GM21619 (cell line): Measurements from ENCODE around the gene AAMP.
"Not testable (repeated sequence)": the region's sequence is repeated elsewhere in the genome, so short reads cannot be mapped to it uniquely, and the experiment has no call there.

ENCODE experiments used
- ATAC-seq: cut with Tn5 transposase; IDR thresholded peaks from one replicate; pipeline ENCODE4 v1.9.1; 2021; ENCODE audit not compliant: unreplicated experiment

AAMP gene, protein sequence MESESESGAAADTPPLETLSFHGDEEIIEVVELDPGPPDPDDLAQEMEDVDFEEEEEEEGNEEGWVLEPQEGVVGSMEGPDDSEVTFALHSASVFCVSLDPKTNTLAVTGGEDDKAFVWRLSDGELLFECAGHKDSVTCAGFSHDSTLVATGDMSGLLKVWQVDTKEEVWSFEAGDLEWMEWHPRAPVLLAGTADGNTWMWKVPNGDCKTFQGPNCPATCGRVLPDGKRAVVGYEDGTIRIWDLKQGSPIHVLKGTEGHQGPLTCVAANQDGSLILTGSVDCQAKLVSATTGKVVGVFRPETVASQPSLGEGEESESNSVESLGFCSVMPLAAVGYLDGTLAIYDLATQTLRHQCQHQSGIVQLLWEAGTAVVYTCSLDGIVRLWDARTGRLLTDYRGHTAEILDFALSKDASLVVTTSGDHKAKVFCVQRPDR

DNA sequence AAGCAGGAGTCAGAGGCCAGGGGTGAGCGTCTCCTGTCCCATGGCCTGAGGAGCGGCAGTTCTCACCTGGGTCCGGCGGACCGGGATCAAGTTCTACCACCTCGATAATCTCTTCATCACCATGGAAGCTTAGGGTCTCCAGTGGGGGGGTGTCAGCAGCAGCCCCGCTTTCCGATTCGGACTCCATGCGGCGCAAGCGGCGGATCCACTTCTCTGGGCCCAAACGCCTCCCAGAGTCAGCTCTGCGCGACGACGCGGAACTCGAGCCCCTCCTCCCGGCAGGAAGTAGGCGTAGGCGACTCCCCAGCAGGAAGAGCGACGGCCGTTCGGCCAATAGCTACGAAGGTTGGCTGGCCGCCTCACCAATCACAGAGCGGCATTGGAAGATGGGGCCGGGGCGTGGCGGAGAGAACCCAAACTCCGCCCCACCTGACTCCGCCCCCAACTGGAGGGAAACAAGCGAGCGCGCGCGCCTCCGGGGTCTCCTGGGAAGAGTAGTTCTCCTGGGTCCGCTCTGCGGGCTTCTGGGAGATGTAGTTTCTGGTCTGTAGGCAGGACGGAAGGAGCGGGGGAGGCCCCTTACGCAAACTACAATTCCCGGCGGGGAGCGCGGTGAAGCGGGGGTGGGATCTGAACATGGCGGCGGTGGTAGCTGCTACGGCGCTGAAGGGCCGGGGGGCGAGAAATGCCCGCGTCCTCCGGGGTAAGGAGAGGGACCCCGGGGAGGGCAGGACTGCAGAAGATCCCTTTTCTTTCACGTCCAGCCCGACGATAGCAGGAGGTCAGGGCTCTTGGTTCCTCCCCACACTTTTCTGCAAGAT is at the start of gene AAMP, which contains the start of gene PNKD:
AAMP (minus strand) TSS at position 238 of the 821 bp plus-strand sequence; CDS start at position 187, 51 bp downstream.
PNKD (plus strand) TSS at position 620 of the 821 bp plus-strand sequence; CDS start at position 637, 17 bp downstream.
- peak; percentile 88 for ATAC-seq

DNA sequence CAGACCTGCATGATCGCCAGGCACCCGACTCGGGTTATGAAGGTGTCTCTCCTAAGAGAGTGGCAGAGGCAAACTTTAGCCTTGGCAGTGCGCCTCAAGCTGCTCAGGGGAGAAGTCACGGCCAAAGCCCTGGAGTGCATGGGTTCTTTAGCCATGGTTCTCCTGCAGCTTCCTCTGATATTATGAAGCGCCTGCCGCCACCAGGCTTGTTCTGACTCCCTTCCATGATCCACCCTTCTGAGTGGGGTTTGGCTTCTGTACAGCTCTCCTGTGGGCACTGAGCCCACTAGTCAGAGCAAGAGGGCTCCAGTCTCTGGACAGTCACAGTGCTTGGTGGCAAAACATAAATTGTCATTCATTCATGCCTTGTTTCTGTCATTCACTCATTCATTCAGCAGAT is 48.3 kb upstream of the AAMP start:
- no peak for ATAC-seq

DNA sequence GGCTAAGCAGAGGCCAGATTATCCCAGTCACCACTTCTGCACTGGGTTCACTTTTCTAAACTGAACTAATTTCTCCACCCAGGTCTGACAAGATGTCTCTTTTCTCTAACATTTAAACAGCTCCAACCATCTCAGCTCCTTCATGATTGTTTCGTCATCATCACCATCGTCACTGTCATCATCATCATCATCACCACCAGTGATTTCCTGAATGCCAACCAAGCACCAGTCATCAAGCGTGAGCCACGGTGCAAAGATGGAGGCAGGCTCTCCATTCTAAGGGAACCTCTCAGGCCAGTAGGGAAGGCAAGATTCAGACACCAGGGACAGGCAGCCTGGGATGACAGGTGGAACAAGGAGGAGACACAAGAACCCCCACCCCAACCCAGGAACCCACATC is 47.9 kb upstream of the AAMP start:
- ATAC-seq: no peak

DNA sequence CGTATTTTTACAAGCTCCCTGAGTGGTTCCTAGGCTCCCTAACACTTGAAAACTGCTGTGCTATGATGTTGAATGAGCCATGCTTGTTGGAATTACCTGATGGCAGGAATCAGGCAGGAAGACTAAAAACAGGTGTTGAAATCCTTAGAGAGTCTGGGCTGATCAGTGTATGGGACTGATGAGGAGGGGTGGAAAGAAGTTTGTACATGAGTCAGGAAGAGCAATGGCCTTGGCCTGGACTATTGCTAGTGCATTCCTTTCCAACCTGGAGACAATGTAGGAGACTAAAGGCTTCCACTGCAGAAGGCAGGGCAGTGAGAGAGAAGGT is 47.3 kb upstream of the AAMP start:
- ATAC-seq: no peak

DNA sequence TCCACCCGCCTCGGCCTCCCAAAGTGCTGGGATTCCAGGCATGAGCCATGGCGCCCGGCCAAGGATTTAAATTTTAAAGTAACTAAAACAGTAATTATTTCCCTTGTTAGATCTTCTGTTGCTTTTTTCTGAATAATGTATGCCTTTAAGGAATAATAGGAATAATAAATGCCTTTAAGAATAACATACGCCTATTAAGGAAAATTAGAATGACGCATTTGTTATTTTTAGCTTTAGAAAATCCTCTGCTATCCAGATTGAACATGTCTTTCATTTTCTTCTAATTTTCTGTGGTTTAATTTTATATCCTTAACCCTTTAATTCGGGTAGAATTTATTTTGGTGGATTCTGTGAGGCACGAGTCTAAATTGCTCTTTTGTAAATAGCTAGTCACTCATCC is 45.5 kb upstream of the AAMP start:
- no peak for ATAC-seq

DNA sequence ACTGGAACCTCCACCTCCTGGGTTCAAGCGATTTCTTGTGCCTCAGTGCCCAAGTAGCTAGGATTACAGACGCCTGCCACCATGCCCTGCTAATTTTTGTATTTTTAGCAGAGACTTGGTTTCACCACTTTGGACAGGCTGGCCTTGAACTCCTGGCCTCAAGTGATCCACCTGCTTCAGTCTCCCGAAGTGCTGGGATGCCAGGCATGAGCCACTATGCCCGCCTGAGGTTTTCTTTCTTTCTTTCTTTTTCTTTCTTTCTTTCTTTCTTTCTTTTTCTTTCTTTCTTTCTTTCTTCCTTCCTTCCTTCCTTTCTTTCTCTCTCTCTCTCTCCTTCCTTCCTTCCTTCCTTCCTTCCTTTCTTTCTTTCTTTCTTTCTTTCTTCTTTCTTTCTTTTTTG is 44.8 kb upstream of the AAMP start:
- not testable (repeated sequence) for ATAC-seq

DNA sequence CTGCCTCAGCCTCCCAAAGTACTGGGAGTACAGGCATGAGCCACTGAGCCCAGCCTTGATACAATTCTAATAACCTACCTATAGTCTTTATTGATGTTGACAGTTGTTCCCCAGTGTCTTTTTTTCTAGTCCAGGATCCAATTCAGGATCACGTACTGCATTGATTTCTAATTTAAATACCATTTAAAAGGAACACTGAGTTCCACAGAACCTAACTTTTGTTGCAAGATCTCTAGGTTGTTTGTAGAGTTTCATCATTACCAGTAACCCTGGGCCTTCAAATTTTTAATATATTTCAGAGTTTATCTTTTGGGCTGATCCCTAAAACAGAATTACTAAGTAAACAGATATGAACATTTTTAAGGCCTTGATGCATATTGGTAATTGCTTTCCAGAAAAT is 43.4 kb upstream of the AAMP start:
- no peak for ATAC-seq

DNA sequence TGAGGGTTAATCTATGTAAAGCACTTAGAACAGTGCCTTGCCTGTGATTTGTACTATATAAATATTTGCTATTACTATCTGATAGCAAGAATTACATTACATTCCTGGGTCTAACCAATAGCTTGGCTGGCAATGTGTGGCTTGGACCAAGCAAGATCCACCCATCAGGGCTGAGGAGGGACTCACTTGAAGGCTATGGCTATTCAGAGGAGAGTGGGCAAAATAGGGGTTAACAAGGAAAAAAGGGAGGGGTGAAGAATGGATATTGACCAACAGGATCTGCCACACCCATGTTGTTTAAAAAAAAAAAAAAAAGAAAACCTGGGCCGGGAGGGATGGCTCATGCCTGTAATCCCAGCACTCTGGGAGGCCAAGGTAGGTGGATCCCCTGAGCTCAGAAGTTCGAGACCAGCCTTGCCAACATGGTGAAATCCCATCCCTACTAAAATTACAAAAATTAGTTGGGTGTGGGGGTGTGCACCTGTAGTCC is 42.4 kb upstream of the AAMP start:
- no peak for ATAC-seq

DNA sequence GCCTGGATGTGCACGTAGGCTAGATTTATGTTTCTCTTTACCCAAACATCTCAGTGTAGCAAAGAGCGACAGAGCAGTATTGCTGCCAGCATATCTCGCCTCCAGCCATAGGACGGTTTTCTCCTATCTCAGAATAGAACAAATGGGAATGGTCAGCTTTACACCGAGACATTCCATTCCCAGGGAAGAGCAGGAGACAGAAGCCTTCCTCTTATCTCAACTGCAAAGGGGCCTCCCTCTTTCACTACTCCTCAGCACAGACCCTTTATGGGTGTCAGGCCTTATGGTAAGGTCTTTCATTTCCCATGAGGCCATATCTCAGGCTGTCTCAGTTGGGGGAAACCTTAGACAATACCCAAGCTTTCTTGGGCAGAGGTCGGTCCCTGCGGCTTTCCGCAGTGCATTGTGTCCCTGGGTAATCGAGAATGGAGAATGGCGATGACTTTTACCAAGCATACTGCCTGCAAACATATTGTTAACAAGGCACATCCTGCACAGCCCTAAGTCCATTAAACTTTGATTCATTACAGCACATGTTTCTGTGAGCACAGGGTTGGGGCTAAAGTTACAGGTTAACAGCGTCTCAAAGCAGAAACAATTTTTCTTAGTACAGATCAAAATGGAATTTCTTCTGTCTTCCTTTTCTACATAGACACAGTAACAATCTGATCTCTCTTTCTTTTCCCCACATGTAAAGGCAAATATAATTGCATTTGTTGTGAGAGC is 41.8 kb upstream of the AAMP start:
- ATAC-seq: not testable (repeated sequence)

DNA sequence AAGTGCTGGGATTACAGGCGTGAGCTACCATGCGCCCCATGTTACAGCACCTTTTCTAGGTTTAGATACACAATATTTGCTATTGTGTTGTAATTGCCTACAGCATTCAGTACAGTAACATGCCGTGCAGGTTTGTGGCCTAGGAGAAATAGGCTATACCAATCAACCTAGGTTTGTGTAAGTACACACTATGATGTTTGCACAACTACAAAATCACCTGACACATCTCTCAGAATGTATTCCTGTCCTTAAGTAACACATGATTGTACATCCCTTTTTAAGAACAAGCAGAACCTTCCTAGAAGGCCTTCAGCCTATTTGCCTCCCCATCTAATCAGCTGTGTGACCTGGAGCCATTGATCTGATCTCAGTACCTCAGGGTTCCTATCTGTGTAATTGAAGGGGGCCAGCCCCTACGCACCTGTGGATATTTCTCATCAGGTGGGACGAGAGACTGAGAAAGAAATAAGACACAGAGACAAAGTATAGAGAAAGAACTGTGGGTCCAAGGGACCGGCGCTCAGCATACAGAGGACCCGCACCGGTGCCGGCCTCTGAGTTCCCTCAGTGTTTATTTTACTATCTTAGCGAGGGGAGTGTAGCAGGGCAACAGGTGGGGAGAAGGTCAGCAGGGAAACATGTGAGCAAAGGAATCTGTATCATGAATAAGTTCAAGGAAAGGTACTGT is 41.1 kb upstream of the AAMP start:
- no peak for ATAC-seq

DNA sequence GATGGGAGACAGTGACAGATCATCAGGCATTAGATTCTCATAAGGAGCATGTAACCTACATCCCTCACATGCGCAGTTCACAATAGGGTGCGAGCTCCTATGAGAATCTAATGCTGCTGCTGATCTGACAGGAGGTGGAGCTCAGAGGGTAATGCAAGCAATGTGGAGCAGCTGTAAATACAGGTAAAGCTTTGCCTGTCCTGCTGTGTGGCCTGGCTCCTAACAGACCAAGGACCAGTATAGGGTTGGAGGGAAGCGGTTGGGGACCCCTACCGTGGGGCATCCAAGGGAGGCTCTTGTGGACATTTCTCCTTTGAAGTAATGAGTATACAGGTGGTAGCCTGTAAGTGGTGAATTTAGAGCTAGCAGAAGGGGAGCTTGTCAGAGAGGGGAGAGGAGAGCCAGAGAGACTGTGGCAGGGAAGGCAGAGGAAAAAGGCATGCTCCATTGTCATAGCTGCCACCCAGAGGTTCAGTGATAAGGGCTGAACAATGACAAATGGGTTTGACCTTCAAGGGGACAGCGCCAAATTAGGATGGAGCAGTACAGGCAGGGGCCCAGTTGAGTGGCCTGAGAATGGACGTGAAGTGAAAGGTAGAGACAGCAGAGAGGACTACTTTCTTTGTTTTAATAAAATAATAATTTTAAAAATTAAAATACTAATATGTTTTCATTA is 37.6 kb upstream of the AAMP start:
- ATAC-seq: no peak

DNA sequence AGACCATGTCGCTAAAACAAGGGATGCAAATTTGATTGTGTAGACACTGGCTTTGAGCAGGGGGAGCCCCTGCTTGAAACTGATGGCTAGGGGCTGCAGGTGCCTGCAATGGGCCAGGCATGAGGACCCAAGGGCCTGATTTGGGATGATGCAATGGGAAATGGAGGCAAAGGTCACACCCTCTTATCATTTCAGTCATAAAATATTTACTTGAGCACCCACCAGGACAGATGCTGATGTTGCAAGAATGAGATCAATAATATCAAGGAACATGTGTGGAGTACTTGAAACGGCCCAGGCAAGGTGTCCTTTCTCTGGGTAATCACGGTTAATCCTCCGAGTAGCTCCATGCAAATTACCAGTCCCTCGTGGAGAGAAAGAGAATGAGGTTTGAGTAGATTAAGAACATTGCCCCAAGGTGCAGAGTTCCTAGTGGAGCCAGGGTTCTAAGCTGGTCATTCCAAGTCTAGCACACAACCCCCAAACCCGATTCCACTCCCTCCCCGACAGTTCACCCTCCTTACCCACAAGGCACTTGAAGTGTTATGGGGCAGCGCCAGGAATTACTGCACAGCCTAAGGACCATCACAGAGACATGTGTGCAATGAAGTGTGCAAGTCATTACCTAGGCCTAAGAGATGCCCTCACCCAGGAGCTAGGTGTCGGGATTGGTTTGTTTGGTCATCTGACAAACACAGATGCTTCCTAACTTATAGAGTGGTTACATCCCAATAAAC is 36.4 kb upstream of the AAMP start:
- ATAC-seq: no peak

DNA sequence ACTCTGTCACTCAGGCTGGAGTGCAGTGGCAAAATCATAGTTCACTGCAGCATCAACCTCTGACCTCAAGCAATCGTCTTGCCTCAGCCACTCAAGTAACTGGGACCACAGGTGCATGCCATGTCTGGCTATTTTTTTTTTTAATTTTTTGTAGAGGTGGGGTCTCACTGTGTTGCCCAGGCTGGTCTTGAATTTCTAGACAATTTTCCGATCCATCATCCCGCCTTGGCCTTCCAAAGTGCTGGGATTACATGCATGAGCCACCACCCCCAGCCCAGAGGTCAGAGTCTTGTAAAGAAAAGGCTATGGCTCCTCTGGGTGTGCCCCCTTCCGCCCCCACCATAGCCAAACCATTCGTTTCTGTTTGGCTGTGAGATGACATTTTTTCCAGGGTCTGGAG is 35.4 kb upstream of the AAMP start:
- no peak for ATAC-seq

DNA sequence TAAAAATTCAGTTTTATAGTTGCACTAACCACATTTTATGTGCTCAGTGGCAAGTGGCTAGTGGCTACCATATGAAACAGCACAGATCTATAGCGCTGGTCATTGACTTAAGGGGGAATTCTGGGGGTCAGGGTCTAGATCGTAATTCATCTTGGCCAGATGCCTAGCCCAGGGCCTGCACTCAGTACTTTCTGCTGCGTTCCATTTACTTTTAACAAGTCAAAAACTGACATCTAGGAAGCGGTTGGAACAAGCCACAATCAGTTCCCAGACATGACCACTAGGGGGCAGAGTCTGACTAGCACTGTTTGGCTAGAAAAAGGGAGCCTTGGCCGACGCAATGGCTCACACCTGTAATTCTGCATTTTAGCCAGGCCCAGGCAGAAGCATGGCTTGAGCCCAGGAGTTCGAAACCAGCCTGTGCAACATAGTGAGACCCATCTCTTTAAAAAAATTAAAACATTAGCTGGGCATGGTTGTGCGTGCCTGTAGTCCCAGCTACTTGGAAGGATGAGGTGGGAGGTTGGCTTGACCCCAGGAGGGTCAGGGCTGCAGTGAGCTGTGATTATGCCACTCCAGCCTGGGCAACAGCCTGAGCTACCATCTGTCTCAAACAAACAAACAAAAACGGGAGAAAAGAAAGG is 31.4 kb upstream of the AAMP start:
- ATAC-seq: peak; percentile 93

DNA sequence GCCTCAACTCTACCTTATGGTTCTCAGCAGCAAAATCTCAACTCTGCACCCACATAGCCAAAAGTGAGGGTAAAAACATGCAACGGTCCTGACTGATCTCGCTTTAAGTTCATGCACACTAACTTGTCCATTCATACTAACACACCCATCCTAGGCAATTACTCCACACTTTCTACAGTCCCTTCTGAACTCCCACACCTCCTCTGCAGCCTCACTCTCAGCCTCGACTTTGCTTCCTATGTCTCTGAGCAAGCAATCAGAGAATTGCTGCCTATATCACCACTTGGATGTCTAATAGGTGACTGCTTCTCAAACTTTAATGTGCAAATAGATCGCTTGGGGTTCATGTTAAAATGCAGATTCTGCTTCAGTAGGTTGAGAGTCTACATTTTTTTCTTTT is 30.2 kb upstream of the AAMP start:
- ATAC-seq: no peak

DNA sequence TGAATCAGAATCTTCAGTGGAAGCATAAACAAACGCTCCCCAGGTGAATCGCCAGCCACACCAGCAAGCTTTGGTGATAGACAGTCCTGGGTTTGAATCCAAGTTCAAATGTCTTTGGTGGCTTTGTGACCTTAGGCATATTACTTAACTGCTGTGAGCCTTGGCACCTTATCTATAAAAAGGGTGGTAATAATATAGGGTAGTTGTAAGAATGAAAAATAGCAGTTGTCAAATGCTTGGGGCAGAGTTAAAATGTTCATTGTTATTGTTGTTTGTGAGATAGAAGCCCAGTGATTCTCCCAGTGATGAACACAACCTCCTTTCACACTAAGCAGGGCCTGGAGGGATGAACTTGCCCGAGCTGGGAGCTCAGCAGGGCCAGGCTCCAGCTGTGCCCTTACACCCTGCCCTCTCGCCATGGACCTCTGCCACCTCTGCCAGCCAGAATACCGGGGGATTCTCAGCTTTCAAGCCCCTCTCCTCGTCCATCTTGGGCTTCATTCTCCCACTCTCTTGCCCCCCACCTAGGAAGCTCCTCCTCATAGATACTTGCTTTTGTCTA is 28.5 kb upstream of the AAMP start:
- ATAC-seq: no peak

DNA sequence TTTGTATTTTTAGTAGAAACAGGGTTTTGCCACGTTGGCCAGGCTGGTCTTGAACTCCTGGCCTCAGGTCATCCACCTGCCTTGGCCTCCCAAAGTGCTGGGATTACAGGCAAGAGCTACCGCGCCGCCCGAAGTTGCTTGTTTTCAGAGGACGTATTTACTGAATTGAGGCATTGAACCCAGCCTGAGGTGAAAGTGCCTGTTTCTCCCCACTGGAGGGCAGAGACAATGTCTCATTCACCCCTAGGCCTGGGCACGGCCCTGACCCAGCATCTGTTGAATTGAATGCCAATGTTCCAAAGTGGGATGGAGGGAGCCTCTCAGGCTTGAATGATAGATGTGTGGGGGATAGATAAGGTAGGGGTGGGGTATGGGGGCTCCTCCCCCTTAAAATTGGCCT is 26.9 kb upstream of the AAMP start:
- no peak for ATAC-seq

DNA sequence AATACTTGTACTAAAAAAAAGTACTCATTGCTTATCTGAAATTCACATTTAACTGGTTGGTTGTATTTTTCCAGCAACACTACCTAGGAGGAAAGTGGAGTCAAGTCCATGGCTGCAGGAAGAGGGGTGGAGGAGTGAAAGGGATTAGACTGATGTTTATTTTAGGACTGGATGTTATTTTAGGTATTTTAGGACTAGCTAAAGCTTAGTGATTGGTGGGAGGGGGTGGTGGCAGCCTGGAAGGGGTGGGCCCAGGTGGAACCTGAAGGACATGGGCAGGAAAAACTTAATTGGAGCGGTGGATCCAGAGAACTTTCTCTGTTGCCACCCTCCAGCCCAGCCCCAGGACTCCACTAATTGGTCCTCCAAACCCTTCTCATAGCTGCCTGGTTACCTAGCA is 26.3 kb upstream of the AAMP start:
- ATAC-seq: no peak

DNA sequence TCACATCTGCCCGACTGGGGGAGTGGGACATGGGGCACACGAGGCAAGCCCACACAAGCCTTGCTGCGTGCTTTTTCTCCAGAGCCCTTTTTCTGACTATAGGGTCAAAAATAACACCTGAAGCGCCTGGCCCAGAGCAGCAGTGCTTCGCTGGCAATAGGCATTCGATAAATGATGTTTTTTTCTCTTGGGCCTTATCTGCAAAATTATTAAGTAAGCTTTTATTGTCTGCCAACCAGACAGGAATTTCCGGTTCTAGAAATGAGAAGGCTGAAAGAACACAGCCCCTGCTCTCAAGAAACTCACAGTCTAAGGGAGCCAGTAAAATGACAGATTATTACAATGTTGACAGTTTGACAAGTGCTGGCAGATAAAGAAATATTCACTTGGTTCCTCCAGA is 25.1 kb upstream of the AAMP start:
- no peak for ATAC-seq
